ENCODE measurements around the gene RETN.

- TF ChIP-seq CTCF (IDR thresholded peaks at IDR 0.05; ENCODE audit: low read depth, low read length, poor library complexity, severe bottlenecking) (no peak), EZH2phosphoT487 (IDR thresholded peaks at IDR 0.05; ENCODE audit: borderline replicate concordance, low read length) (no peak)
These were observed 32.5 kb upstream of the RETN start for GRCh38 chr19:7636317-7636690.
